Measurements from ENCODE around the gene DHX40. TPM values are rescaled to one million over a fixed set of nuclear protein-coding genes. Genes with fewer than 3 reads are reported as not detected.

The DHX40 gene
- total and polyA plus RNA-seq, 2 of the 13 experiments (the other 11 are each of a cell fraction or from before 2014, with no cell fraction given) = 22.2 to 37.0 TPM

DNA sequence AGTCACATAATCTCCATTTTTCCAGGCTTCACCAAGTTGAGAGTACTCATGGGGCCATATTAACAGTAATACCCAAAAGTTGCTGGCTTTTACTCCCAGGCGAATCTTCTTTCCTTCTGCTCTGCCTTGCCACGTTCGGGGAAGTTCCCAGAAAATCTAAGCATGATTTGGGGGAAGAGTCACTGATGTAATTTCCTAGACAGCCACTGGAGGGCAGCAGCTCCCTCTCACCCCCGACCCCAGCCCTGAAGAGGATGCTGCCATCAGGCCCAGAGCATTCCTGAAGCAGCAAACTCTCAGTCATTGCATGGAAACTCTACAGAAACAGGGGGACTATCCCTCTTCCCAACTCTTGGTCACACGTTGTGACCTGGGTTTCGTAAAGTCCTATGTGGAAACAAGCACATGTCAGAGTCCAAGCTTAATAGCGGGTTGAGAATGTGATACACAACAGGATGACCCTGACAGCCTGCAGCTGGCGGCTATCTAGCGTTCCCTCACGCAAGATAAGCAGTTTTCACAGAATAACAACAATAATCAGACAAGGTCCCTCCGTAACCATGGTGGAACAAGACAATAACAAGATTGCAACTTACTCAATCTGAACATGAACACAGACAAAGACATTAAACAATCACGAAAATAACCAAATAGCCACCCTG lies 43.8 kb upstream of the DHX40 start (continued):
- TF ChIP-seq, protein P1, sequence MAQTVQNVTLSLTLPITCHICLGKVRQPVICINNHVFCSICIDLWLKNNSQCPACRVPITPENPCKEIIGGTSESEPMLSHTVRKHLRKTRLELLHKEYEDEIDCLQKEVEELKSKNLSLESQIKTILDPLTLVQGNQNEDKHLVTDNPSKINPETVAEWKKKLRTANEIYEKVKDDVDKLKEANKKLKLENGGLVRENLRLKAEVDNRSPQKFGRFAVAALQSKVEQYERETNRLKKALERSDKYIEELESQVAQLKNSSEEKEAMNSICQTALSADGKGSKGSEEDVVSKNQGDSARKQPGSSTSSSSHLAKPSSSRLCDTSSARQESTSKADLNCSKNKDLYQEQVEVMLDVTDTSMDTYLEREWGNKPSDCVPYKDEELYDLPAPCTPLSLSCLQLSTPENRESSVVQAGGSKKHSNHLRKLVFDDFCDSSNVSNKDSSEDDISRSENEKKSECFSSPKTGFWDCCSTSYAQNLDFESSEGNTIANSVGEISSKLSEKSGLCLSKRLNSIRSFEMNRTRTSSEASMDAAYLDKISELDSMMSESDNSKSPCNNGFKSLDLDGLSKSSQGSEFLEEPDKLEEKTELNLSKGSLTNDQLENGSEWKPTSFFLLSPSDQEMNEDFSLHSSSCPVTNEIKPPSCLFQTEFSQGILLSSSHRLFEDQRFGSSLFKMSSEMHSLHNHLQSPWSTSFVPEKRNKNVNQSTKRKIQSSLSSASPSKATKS (CRISPR knock-in tag; IDR thresholded peaks at IDR 0.05) = no peak
- TF ChIP-seq, protein P2, sequence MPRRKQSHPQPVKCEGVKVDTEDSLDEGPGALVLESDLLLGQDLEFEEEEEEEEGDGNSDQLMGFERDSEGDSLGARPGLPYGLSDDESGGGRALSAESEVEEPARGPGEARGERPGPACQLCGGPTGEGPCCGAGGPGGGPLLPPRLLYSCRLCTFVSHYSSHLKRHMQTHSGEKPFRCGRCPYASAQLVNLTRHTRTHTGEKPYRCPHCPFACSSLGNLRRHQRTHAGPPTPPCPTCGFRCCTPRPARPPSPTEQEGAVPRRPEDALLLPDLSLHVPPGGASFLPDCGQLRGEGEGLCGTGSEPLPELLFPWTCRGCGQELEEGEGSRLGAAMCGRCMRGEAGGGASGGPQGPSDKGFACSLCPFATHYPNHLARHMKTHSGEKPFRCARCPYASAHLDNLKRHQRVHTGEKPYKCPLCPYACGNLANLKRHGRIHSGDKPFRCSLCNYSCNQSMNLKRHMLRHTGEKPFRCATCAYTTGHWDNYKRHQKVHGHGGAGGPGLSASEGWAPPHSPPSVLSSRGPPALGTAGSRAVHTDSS (CRISPR knock-in tag; conservative IDR thresholded peaks at IDR 0.05) = no peak
- TF ChIP-seq, protein P3, sequence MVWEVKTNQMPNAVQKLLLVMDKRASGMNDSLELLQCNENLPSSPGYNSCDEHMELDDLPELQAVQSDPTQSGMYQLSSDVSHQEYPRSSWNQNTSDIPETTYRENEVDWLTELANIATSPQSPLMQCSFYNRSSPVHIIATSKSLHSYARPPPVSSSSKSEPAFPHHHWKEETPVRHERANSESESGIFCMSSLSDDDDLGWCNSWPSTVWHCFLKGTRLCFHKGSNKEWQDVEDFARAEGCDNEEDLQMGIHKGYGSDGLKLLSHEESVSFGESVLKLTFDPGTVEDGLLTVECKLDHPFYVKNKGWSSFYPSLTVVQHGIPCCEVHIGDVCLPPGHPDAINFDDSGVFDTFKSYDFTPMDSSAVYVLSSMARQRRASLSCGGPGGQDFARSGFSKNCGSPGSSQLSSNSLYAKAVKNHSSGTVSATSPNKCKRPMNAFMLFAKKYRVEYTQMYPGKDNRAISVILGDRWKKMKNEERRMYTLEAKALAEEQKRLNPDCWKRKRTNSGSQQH (CRISPR knock-in tag; IDR thresholded peaks at IDR 0.05; ENCODE audit: low read depth) = no peak
- TF ChIP-seq, protein P4, sequence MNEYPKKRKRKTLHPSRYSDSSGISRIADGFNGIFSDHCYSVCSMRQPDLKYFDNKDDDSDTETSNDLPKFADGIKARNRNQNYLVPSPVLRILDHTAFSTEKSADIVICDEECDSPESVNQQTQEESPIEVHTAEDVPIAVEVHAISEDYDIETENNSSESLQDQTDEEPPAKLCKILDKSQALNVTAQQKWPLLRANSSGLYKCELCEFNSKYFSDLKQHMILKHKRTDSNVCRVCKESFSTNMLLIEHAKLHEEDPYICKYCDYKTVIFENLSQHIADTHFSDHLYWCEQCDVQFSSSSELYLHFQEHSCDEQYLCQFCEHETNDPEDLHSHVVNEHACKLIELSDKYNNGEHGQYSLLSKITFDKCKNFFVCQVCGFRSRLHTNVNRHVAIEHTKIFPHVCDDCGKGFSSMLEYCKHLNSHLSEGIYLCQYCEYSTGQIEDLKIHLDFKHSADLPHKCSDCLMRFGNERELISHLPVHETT (CRISPR knock-in tag; conservative IDR thresholded peaks at IDR 0.05) = no peak
- TF ChIP-seq MTF1 (CRISPR knock-in tag; IDR thresholded peaks at IDR 0.05) = no peak
- TF ChIP-seq TCF12 (IDR thresholded peaks at IDR 0.05) = no peak
- TF ChIP-seq TCF12 (CRISPR knock-in tag; IDR thresholded peaks at IDR 0.05) = no peak
- no peak for TF ChIP-seq ZNF879 (CRISPR knock-in tag; IDR thresholded peaks at IDR 0.05)
- no peak; the same call in 1 of the 2 replicates for TF ChIP-seq ZNF205 (CRISPR knock-in tag; IDR thresholded peaks at IDR 0.05)
- TF ChIP-seq RAD51 (IDR thresholded peaks at IDR 0.05; ENCODE audit: borderline replicate concordance) = no peak
- TF ChIP-seq ZNF747 (CRISPR knock-in tag; IDR thresholded peaks at IDR 0.05; ENCODE audit: borderline replicate concordance) = 0 out of 2 replicates have a peak, but pooled peaks have one; percentile 20
- no peak for TF ChIP-seq WIZ (CRISPR knock-in tag; IDR thresholded peaks at IDR 0.05)
- TF ChIP-seq ZFAT (CRISPR knock-in tag; conservative IDR thresholded peaks at IDR 0.05) = no peak
- no peak for TF ChIP-seq CAMTA2 (CRISPR knock-in tag; IDR thresholded peaks at IDR 0.05; ENCODE audit: borderline replicate concordance)
- TF ChIP-seq PITX1 (CRISPR knock-in tag; IDR thresholded peaks at IDR 0.05) = peak; percentile 45; the same call in 1 of the 2 replicates
- no peak for TF ChIP-seq ZNF235 (CRISPR knock-in tag; IDR thresholded peaks at IDR 0.05; ENCODE audit: borderline replicate concordance)
- no peak for TF ChIP-seq NFYB (CRISPR knock-in tag; IDR thresholded peaks at IDR 0.05)
- TF ChIP-seq BRD4 (CRISPR knock-in tag; IDR thresholded peaks at IDR 0.05) = no peak
- peak; percentile 90; the same call in 1 of the 2 replicates for TF ChIP-seq TARDBP (CRISPR knock-in tag; IDR thresholded peaks at IDR 0.05)
- peak; percentile 36 for TF ChIP-seq MAFF (IDR thresholded peaks at IDR 0.05; ENCODE audit: low read depth, low read length)
- no peak for TF ChIP-seq ASH2L (IDR thresholded peaks at IDR 0.05; ENCODE audit: insufficient read length, low read depth, low read length)

Data from HepG2 (cell line).